Ishikawa (cell line): ENCODE results near the gene MCF2L2.

Experiments used
- CEBPB ChIP-seq: IDR thresholded peaks from 2 replicates; pipeline ENCODE4 v1.6.1; 2012
- CREB1 ChIP-seq: IDR thresholded peaks from 2 replicates; pipeline ENCODE4 v1.6.1; 2012; ENCODE audit warnings: low read depth
- EGR1 ChIP-seq: IDR thresholded peaks from 2 replicates; pipeline ENCODE4 v1.6.1; 2012
- EP300 ChIP-seq: IDR thresholded peaks from 2 replicates; pipeline ENCODE4 v1.6.1; 2012; ENCODE audit warnings: borderline replicate concordance
- FOXM1 ChIP-seq: IDR thresholded peaks from 2 replicates; pipeline ENCODE4 v1.6.1; 2012; ENCODE audit warnings: low read depth, borderline replicate concordance
- MAX ChIP-seq: IDR thresholded peaks from 2 replicates; pipeline ENCODE4 v1.6.1; 2012
- NFIC ChIP-seq: IDR thresholded peaks from 2 replicates; pipeline ENCODE4 v1.6.1; 2012
- RAD21 ChIP-seq: IDR thresholded peaks from 2 replicates; pipeline ENCODE4 v1.6.1; 2012; ENCODE audit warnings: low read depth
- REST ChIP-seq: IDR thresholded peaks from 2 replicates; pipeline ENCODE4 v1.6.1; 2012; ENCODE audit warnings: low read depth, mild to moderate bottlenecking
- TAF1 ChIP-seq: IDR thresholded peaks from 2 replicates; pipeline ENCODE4 v1.6.1; 2012; ENCODE audit warnings: low read depth, mild to moderate bottlenecking
- TCF12 ChIP-seq: IDR thresholded peaks from 2 replicates; pipeline ENCODE4 v1.6.1; 2012; ENCODE audit warnings: low read depth
- TEAD4 ChIP-seq: IDR thresholded peaks from 2 replicates; pipeline ENCODE4 v1.6.1; 2012
- USF1 ChIP-seq: IDR thresholded peaks from 2 replicates; pipeline ENCODE4 v1.6.1; 2012
- YY1 ChIP-seq: IDR thresholded peaks from 2 replicates; pipeline ENCODE4 v1.6.1; 2012; ENCODE audit warnings: low read depth
- ZBTB7A ChIP-seq: IDR thresholded peaks from 2 replicates; pipeline ENCODE4 v1.6.1; 2012; ENCODE audit warnings: low read depth

Gene MCF2L2

GRCh38 chr3:183349421-183350157, 78.8 kb downstream of the MCF2L2 start:
- TF ChIP-seq EGR1, result no peak
- no peak for TF ChIP-seq CEBPB
- TF ChIP-seq CREB1, result no peak
- TF ChIP-seq FOXM1, result no peak
- no peak for TF ChIP-seq USF1
- no peak for TF ChIP-seq TAF1
- no peak for TF ChIP-seq TEAD4
- no peak for TF ChIP-seq NFIC
- TF ChIP-seq TCF12, result no peak
- TF ChIP-seq REST, result no peak
- no peak for TF ChIP-seq YY1
- TF ChIP-seq MAX, result no peak
- TF ChIP-seq EP300, result no peak
- TF ChIP-seq ZBTB7A, result no peak
- TF ChIP-seq RAD21, result no peak

GRCh38 chr3:183342824-183343223, 85.6 kb downstream of the MCF2L2 start:
- TF ChIP-seq TAF1 (no peak), REST (no peak), YY1 (no peak)

GRCh38 chr3:183341545-183342288, 86.7 kb downstream of the MCF2L2 start:
- TF ChIP-seq TEAD4 (no peak), EGR1 (no peak), CEBPB (no peak), NFIC (no peak), MAX (no peak), TCF12 (no peak), ZBTB7A (no peak), EP300 (no peak), USF1 (no peak), YY1 (no peak), FOXM1 (no peak)

GRCh38 chr3:183340222-183340621, 88.2 kb downstream of the MCF2L2 start:
- TF ChIP-seq RAD21, result no peak

- TF ChIP-seq NFIC (peak; percentile 27; the same call in 1 of the 2 replicates), TEAD4 (no peak)
These were observed 88.8 kb downstream of the MCF2L2 start for GRCh38 chr3:183339461-183340086.

- TF ChIP-seq CREB1 (no peak), NFIC (no peak), ZBTB7A (no peak), USF1 (no peak), EP300 (no peak), FOXM1 (no peak), EGR1 (no peak), TEAD4 (no peak), TCF12 (no peak), TAF1 (no peak), YY1 (no peak), CEBPB (no peak), RAD21 (no peak)
These were observed 89.9 kb downstream of the MCF2L2 start for GRCh38 chr3:183338520-183338919.
